HCT116 (cell line): ENCODE results near the gene MXRA7.

Experiments used
- EZH2 ChIP-seq: fragments of 200-600 bp; sonication (generic); IDR thresholded peaks from 2 replicates; pipeline ENCODE4 v1.6.1; 2017; ENCODE audit warnings: antibody characterized with exemption, mixed run types
- TF ChIP-seq, protein P1 (sequence below), 3 experiments: fragments of 200-600 bp in 1 of 3; sonication (generic) in 1 of 3; IDR thresholded peaks in 2 of 3; conservative IDR thresholded peaks in 1 of 3; 2 replicates each; pipeline ENCODE4 v1.5.1; 2012 to 2017; ENCODE audit warnings: low read depth in 2 of 3, low read length in 2 of 3, antibody characterized with exemption in 1 of 3, borderline replicate concordance in 1 of 3, control low read depth in 1 of 3, mild to moderate bottlenecking in 1 of 3, mixed read lengths in 1 of 3, mixed run types in 1 of 3, moderate library complexity in 1 of 3; ENCODE audit not compliant: insufficient read depth in 1 of 3

- TF ChIP-seq EZH2: no peak
- TF ChIP-seq, protein P1, sequence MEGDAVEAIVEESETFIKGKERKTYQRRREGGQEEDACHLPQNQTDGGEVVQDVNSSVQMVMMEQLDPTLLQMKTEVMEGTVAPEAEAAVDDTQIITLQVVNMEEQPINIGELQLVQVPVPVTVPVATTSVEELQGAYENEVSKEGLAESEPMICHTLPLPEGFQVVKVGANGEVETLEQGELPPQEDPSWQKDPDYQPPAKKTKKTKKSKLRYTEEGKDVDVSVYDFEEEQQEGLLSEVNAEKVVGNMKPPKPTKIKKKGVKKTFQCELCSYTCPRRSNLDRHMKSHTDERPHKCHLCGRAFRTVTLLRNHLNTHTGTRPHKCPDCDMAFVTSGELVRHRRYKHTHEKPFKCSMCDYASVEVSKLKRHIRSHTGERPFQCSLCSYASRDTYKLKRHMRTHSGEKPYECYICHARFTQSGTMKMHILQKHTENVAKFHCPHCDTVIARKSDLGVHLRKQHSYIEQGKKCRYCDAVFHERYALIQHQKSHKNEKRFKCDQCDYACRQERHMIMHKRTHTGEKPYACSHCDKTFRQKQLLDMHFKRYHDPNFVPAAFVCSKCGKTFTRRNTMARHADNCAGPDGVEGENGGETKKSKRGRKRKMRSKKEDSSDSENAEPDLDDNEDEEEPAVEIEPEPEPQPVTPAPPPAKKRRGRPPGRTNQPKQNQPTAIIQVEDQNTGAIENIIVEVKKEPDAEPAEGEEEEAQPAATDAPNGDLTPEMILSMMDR (IDR thresholded peaks at IDR 0.05 in 2 of 3, conservative IDR thresholded peaks at IDR 0.05 in 1 of 3; ENCODE audit: borderline replicate concordance in 1 of 3, insufficient read depth in 1 of 3, low read depth in 2 of 3, low read length in 2 of 3): no peak
Measured at GRCh38 chr17:76735586-76736348, 25.0 kb upstream of the MXRA7 start.
